Pancreas (tissue), 10 donors: ENCODE measurements around the gene DERL2. TPM values are rescaled to one million over a fixed set of nuclear protein-coding genes. Genes with fewer than 3 reads are reported as not detected.

ENCODE experiments used
- ATAC-seq, 4 donors: fragments of 200-7000 bp; cut with Tn5 transposase; one replicate each; pipeline versions ENCODE4 v1.8.0 to v1.9.1; 2020; ENCODE audit warnings: mild to moderate bottlenecking in 4 of 4, moderate library complexity in 4 of 4
- DNase-seq, 6 donors: peaks; one replicate each; pipeline ENCODE4 v3.0.0-alpha.2; 2020
- FAIRE-seq: peaks from 2 replicates; lab custom pipeline; 2012; peaks lifted over from hg19 to GRCh38; lab: Jason Lieb, UNC
- H3K27ac ChIP-seq, 4 donors: fragments of 200-600 bp; sonication (generic); 1 replicate in 3 of 4; 2 replicates in 1 of 4; pipeline versions ENCODE4 v1.5.0 to v1.8.0; 2020
- H3K27me3 ChIP-seq, 4 donors: fragments of 200-600 bp; one replicate each; pipeline ENCODE4 v1.8.0; 2021
- H3K36me3 ChIP-seq, 3 donors: fragments of 200-600 bp; sonication (generic) in 1 of 3; one replicate each; pipeline versions ENCODE4 v1.5.0 to v1.8.0; 2020 to 2021
- H3K4me1 ChIP-seq, 3 donors: fragments of 200-600 bp; one replicate each; pipeline ENCODE4 v1.8.0; 2021
- H3K4me3 ChIP-seq, 4 donors: fragments of 200-600 bp; sonication (generic) in 2 of 4; one replicate each; pipeline versions ENCODE4 v1.5.0 to v1.8.0; 2020 to 2021
- H3K9me3 ChIP-seq, 4 donors: fragments of 200-600 bp; one replicate each; pipeline ENCODE4 v1.8.0; 2021
- CTCF ChIP-seq, 4 donors: fragments of 200-600 bp; sonication (generic) in 3 of 4; IDR thresholded peaks; one replicate each; pipeline versions ENCODE4 v1.5.0 to v1.8.0; 2021; ENCODE audit warnings: antibody characterized with exemption in 4 of 4
- WGBS, 2 donors: extraction: QIAGEN DNeasy Blood & Tissue Kit; methylation state at CpG; one replicate each; pipeline ENCODE4 v1.1.7; 2013; 5-methylcytosine and 5-hydroxymethylcytosine counted together
- intact Hi-C, 3 donors: fragments of 100-400 bp; cut with DNase I; formaldehyde crosslinking; loops; one replicate each; pipeline versions ENCODE4 v1.11.1 to v1.14.2; 2022
- polyA plus RNA-seq, 2 donors: library from polyadenylated mRNA; stranded (reverse); fragments of 200-250 nt; gene quantifications; one replicate each; pipeline ENCODE4 v1.2.3, GENCODE V29; 2013
- total RNA-seq, 6 donors: library from RNA; stranded (reverse); fragmentation: NEBNext Ultra II Directional in 4 of 6; extraction: Animal tissue kit (Norgen Biotek cat#: 25700) in 4 of 6; gene quantifications; one replicate each; pipeline versions ENCODE4 v1.2.1 to v1.2.4, GENCODE V29; 2021 to 2023
- donor health status: healthy with polysubstance abuse.
- donor health status: DM: no; HTN: no; CAD: no; lungs with moderate emphysema.
- donor health status: DM: no; HTN: no; CAD: no.
- donor health status: control.
- donor health status: control.
- donor health status: Bipolar disorder and iron deficiency.
- donor health status: DM: yes; HTN: yes; CAD: no.
- donor health status: DM: no; HTN: no; CAD: no.
- donor health status: DM: no; HTN: no; CAD: no.
- donor health status: DM: yes; HTN: yes; CAD: no.

Gene DERL2
- total and polyA plus RNA-seq, 8 donors = 44.8 to 77.6 (median 50.1) TPM

- ATAC-seq = no peak
- H3K4me3 ChIP-seq = no peak overlapping the region
- H3K27me3 ChIP-seq = no peaks in the 10 kb centered on the region
- H3K36me3 ChIP-seq = peaks cover 0 to 84% (median 19%) of the 10 kb centered on the region in 3 donors
- intact Hi-C loops = no loop called here
- DNase-seq = no peak
- no peak for FAIRE-seq
- H3K4me1 ChIP-seq = no peaks in the 10 kb centered on the region
- TF ChIP-seq CTCF (IDR thresholded peaks at IDR 0.05) = no peak
- H3K27ac ChIP-seq = no peak overlapping the region
- no peaks in the 10 kb centered on the region for H3K9me3 ChIP-seq
- 91 to 95% methylated on average over 3 of the region's 3 CpGs for WGBS, 2 donors
These were observed 55.5 kb downstream of the DERL2 start for GRCh38 chr17:5430413-5430999.

GRCh38 chr17:5429191-5429887, 56.6 kb downstream of the DERL2 start:
- 52 to 55% methylated on average over 3 of the region's 3 CpGs for WGBS, 2 donors
- H3K36me3 ChIP-seq = peaks cover 0 to 80% (median 16%) of the 10 kb centered on the region in 3 donors

GRCh38 chr17:5425826-5426225, 60.2 kb downstream of the DERL2 start:
- Histone ChIP-seq H3K4me1 (peaks cover 0 to 7% (median 0%) of the 10 kb centered on the region in 3 donors), H3K27ac (no peak overlapping the region), H3K27me3 (no peaks in the 10 kb centered on the region), H3K4me3 (no peak overlapping the region), H3K36me3 (peaks cover 0 to 68% (median 8%) of the 10 kb centered on the region in 3 donors), H3K9me3 (no peaks in the 10 kb centered on the region)
- ATAC-seq (no peak), FAIRE-seq (no peak), DNase-seq (no peak)
- intact Hi-C loops = no loop called here
- 73 to 94% methylated on average over 3 of the region's 3 CpGs for WGBS, 2 donors
- no peak for TF ChIP-seq CTCF (IDR thresholded peaks at IDR 0.05)

More at GRCh38 chr17:5429191-5429887, 56.6 kb downstream of the DERL2 start:
- H3K27me3 ChIP-seq = no peaks in the 10 kb centered on the region
- H3K4me3 ChIP-seq = no peak overlapping the region
- H3K9me3 ChIP-seq = no peaks in the 10 kb centered on the region
- ATAC-seq = peak in 2 of 4 donors; percentile 16 to 35
- intact Hi-C loops = no loop called here
- H3K4me1 ChIP-seq = no peaks in the 10 kb centered on the region
- no peak for TF ChIP-seq CTCF (IDR thresholded peaks at IDR 0.05)
- no peak for FAIRE-seq
- no peak for DNase-seq
- H3K27ac ChIP-seq = no peak overlapping the region

- H3K4me3 ChIP-seq = no peak overlapping the region
- no peaks in the 10 kb centered on the region for H3K9me3 ChIP-seq
- no peak for FAIRE-seq
- DNase-seq = no peak
- no peaks in the 10 kb centered on the region for H3K27me3 ChIP-seq
- no peak for TF ChIP-seq CTCF (IDR thresholded peaks at IDR 0.05)
- peaks cover 0 to 62% (median 8%) of the 10 kb centered on the region in 3 donors for H3K36me3 ChIP-seq
- peaks cover 0 to 8% (median 0%) of the 10 kb centered on the region in 3 donors for H3K4me1 ChIP-seq
- no peak for ATAC-seq
- 85 to 86% methylated on average over 1 of the region's 1 CpG for WGBS, 2 donors
- intact Hi-C loops = no loop called here
- H3K27ac ChIP-seq = no peak overlapping the region
These were observed 61.1 kb downstream of the DERL2 start for GRCh38 chr17:5424909-5425308.

- TF ChIP-seq CTCF (IDR thresholded peaks at IDR 0.05) = no peak
- Histone ChIP-seq H3K27ac (no peak overlapping the region), H3K9me3 (no peaks in the 10 kb centered on the region), H3K36me3 (peaks cover 0 to 44% (median 8%) of the 10 kb centered on the region in 3 donors), H3K27me3 (no peaks in the 10 kb centered on the region), H3K4me3 (no peak overlapping the region), H3K4me1 (peaks cover 0 to 18% (median 1%) of the 10 kb centered on the region in 3 donors)
- 93 to 100% methylated on average over 2 of the region's 2 CpGs for WGBS, 2 donors
- no peak for DNase-seq
- no peak for FAIRE-seq
- no peak for ATAC-seq
- intact Hi-C loops = no loop called here
These were observed 63.5 kb downstream of the DERL2 start for GRCh38 chr17:5422505-5422904.
